NCI-H748 treated with DMSO at 0.1 percent for 48 hours (cell line): ENCODE results near the gene CCDC73.
A peak's percentile ranks its signal among the peaks of the same experiment; 100 is the strongest.
"Not testable (repeated sequence)": the region's sequence is repeated elsewhere in the genome, so short reads cannot be mapped to it uniquely, and the experiment has no call there.

Source experiments
- DNase-seq: peaks from one replicate; lab custom pipeline; 2025; lab: John Stamatoyannopoulos, UW

Gene CCDC73

DNA sequence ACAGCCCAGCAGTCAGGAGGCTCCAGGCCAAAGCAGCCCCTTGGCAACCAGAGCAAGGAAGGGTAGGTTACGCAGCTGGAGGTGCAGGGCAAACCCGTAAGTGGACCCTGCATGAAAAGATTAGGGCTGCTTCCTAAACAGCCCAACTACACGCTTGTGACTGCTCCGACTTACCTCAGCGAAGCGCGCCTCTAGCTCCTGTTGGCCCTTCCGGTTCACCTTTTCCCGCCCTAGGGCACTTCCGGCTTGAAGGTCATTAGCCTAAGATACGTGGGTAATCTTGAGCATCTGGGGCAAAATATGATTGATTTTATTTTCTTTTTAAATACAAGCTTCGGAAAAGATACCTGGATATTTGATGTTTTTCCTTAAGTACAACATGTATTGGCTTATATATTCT lies at the start of gene CCDC73:
Gene CCDC73 (minus strand): TSS at position 224 of the 400 bp plus-strand sequence. CDS start 34,419 bp downstream, outside the sequence.
- no peak for DNase-seq

DNA sequence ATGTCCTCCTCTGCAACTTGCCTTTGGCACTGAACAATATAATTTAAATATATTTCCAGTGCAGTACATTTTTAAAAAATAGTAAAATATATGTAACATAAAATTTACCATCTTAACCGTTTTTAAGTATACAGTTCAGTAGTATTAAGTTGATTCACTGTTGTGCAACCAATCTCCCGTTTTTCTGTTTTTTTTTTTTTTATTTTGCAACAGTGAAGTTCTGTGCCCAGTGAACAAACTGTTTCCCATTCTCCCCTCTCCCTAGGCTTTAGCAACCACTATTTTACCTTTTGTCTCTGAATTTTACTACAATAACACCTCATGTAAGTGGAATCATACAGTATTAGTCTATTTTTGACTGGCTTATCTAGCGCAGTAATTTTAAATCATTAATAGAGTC lies 49.1 kb upstream of the CCDC73 start:
- no peak for DNase-seq

DNA sequence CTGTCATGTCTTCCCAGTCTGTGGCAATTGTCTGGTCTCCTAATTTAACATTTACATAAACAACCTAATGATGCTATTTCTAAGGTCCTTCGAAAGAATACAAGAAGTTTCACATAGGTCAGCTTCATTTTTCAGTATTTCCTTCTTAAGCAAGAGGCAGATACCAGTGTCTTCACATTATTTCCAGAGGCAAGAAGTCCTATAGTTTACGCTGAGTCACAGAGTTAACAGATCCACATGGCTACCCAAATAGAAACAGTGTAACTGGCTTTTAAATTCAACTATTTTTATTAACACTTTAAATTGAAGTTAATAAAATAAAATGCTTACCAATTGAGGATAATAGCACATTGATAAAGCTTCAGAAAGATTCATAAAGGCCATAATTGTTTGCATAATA lies 46.1 kb upstream of the CCDC73 start:
- DNase-seq: no peak

DNA sequence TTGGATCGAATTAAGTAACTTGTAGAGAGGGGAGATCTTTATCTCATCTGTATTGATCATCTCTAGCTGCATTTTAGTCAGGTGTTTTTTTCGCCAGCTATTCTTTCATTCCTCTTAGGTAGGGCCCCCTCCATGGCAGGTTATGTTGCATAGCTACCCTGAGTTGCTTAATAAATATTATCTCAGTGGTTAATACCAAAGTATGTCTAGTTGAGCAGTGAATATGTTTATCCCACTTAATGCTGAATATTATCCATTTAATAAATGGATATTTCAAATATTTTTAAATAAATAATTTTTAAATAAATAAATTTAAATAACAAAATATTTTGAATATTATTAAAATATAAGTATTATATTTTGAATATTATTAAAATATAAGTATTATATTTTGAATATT lies 44.8 kb upstream of the CCDC73 start:
- no peak for DNase-seq

DNA sequence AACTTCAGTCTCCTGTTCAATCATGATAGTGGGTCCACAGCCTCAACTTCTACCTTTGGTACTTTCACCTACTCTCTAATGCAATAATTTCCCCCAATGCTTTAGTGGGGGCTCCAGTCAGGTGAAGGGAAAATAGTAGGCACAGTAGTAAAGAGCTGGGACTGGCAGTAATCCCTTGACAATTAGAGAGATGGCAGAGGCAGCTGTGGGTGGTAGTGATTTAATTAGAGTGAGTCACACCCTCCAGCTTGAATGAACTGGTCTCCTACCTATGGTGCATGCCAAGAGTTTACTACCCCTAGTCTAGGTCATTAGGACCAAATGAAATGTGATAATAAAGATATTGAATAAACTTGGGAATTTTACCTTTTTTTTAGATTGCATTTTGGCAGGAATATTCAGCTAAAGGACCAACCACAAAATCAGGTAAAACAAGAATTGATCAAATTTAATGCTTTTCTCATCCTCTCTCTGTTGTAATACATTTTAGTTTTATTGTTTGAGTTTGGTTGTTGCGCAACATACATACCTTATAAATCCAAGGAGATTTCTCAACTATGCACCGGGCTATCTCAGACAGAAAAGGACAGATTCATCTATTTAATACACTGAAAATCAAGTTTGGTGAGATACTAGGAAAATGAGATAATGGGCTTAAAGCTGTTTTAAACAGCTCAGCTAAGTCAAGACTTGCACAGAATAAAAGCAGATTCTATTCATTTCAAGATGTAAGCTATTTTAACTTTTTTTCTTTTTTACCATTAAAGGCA lies 44.2 kb upstream of the CCDC73 start:
- no peak for DNase-seq

DNA sequence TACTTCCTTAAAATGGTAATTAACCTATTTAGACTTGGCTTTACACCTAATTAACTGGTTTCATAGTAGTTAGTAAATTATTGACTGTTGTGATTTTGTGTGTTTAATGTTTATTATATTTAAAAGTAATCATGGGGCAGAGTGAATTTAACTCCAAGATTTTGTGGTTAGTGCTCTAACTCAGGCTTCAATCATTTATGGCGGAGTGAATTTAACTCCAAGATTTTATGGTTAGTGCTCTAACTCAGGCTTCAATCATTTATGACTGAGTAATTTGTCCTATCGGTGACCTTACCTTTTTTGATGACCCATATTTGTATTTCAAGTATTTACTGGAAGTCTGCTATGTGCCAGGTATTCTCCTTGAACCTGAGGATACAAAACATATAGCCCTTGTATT lies 42.5 kb upstream of the CCDC73 start:
- DNase-seq: no peak

DNA sequence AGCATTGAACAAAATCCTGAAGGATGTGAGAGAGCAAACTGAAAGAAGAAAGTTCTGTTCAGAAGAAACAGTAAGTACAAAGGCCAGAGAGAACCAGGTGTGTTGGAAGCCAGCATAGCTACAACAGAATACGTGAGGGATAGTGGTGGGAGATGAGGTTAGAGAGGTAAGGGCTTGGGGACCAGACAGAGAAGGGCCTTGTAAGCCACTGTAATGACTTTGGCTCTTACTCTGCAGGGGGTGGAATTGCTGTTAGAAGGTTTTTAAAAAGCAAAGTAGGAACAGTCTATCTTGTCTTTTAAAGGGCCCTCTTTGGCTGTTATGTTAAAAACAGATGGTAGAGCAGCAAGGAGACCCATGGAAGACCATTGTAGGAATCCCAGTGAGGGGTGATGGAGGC lies 39.5 kb upstream of the CCDC73 start:
- no peak for DNase-seq

DNA sequence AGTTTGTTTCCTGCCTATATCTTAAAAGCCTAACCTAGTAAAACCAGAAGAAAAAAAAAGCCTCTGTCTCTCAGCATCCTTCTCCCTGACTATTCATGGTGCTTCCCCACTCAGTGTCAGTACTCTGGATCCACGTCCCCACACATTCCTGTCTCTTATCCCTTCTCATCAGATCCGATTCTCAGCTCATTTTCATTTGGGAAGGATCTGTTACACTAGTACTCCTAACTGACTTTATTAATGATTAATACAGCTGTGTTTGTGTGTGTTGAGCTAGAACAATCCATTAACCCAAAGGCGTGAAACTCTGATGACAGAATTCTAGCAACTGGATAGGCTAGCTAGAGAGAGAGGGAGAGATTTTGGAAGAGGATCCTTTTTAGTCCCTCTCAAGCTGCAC lies 36.8 kb upstream of the CCDC73 start:
- no peak for DNase-seq

DNA sequence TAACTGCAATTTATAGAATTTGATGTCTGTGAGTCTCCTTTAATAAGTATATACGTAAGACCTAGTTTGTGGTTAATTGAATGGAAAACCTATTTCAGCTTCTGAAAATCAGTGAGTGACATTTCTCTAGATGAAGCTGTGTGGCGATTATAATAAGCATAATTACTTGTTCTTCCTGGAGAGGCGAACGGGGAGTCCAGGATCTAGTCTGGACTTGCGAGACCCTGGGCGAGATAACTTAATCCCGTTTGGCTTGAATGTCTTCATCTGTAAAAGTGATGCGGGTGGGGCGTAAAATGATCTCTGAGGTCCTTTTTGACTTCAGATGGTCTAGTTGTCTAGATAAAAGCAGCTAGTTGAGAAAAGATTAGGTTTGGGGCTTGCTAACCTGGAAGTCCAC lies 36.3 kb upstream of the CCDC73 start:
- DNase-seq: no peak

DNA sequence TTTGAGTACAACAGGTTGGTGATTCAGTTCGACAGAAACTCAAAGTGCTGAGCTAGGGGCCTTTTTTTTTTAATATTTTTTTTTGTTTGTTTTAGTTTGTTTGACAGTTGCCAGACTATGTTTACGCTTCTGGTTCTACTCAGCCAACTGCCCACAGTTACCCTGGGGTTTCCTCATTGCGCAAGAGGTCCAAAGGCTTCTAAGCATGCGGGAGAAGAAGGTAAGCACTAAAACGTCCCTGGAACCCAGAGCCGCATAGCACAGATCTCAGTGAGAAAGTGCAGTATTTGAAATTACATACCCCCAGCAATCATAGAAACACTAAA lies 35.9 kb upstream of the CCDC73 start:
- no peak for DNase-seq

DNA sequence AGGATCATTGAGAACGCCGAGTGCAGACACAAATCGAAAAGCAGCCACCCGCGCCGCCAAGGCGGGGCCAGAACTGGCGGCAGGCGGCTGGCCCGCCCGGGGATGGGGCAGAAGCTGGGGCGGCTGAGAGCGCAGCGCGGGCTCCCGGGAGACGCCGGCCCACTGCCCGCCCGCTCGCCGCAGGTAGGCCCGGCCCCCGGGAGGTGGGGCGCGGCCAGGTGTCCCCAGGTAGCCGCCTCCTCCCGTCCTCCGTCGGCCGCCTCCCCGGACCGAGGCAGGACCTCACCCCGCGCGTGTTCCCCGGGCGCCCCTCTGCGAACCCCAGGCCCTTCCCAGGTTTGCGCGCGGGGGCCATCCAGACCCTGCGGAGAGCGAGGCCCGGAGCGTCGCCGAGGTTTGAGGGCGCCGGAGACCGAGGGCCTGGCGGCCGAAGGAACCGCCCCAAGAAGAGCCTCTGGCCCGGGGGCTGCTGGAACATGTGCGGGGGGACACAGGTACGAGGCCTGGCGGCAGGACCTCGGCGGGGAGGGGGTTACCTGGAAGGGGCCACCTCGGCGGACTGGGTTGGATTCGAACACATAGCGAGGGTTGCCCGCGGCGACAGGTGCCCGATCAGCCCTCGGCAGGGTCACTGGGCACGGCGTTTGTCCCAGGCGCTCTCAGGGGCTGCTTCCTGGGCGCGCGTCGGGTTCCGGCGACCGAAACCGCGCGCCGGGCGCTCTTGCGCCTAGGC lies 35.4 kb upstream of the CCDC73 start, which contains the start of gene PRRG4:
Gene PRRG4 (plus strand): TSS at position 248 of the 733 bp plus-strand sequence. CDS start 603 bp downstream, outside the sequence.
- no peak for DNase-seq

DNA sequence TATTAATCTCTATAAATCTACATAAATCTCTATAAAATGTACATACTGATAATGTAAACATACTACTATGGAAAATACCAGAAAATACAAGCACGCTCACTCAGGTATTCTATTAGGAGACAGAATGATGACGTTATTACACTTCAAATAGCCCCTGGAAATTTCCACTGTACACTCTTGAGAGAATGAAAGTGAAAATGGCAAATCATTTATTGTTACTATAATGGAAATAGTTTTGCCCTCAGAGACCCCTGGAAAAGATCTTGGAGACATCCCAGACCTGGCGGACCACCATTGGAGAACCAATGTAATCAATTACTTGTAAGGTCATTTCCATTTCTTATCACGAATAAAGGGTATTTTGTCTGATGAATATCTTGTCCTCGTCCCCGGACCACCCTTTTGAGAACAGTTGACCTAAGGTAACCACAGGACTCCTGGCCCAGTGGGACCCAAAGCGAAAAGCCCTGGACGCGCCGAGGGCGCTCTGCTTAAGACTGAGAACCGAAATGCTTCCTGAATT lies 34.8 kb upstream of the CCDC73 start:
- DNase-seq: no peak

DNA sequence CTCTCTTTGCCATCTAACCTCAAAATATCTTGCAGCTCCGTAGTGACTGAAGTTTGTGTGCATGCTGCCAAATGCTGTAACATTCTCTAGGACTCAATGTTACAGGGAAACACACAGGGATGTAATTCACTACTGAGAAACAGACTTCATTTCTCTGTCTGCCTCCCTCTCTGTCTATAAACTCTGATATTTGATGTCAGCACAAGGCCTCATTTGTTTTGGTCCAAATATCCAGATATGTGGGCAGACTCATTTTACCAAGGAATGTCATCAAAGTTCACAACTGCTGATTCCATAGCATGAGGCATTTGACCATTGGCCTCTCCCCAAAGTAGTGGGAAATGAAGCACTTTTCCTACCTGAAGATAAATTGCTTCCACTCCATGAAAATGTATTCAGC lies 32.8 kb upstream of the CCDC73 start:
- DNase-seq: no peak

DNA sequence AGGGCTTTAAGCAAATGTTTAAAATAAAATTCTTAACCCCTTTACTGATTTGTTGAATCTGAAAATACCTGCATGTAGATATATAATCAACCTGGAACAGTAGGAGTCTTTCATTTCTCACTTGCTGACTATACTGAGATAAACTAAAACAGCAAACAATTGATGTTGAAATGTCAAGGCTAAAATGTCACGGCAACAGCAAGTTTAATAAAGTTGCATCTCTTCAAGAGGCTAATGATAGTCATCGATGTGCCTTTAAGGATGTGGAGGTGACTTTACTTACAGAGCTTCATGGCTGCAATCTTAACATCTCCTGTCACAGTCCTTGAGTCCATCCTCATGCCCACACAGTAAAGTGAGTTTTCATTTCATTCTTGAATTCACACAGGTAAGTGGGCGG lies 31.7 kb upstream of the CCDC73 start:
- DNase-seq: no peak

DNA sequence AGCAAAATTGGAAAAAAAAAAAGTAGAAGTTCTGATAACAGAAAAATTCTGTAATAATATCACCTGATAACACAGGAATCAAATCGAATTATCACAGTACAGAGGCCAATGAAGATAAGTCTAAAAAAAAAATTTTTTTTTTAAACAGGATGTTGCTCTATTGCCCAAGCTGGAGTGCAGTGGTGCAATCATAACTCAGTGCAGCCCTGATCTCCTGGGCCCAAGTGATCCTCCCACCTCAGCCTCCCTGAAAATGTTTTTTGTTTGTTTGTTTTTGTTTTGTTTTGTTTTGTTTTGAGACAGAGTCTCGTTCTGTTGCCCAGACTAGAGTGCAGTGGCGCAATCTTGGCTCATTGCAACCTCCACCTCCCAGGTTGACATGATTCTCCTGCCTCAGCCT lies 29.2 kb upstream of the CCDC73 start:
- not testable (repeated sequence) for DNase-seq

DNA sequence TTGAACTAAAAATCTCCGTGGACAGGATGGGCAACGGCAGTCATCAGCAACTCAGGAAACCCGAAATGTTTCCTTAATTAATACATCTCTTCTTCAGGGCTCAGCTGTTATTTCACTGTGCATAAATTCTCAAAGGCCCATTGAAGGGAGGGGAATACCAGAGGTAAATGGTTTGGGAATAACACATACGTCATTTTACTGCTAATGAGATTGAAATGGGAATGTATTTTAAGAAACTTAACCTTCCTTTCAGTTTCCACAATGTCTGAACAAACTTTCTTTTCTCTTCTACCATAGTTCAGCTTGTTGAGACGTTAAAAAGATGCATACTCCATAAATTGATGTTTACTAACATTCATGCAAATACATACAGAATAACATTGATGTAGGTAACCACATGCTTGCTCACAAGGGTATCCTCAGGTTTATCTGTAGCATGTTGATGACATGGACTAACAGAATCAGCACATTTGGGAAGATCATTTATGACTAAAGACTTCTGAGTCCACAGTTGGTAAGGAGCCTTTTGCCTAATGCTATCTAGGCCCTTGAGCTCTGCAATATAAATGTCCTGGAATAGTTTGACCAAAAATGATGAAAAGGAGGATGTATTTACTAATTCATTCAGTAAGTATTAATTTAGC lies 27.6 kb upstream of the CCDC73 start:
- DNase-seq: no peak

DNA sequence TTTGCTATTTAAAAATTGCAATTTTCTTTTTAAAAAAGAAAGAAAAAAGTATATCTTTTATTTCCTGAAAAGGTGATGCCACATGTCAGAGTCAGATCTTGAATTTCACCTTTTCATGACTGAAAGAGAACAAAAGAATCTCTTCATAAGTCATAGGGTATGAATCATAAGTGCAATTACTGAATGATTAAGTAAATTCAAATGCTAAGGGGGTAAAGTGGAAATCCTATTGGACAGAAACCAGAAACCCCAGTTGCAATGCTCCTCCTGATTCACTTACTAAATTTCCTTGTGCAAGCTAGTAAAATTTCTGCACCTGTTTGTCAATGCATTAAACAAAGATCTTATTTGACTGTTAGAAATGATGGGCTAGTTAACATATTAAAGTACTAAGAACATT lies 27.1 kb upstream of the CCDC73 start:
- DNase-seq: no peak

DNA sequence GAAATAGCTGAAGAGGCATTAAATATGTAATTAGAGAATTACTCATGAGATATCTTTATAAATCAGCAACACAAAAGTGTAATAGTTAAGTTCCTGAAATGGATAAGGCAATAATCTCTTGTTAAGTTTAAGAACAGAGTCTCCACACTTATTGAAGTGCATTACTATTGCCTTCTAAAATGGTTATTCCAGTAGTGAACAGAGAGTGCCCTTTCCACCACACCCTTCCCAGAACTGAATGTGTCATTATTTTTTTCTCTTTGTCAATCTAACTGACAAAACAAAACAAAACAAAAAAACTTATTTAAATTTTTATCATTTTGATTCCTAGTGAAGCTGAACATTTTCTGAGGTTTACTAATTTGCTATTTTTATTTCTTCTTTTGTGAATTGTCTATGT lies 26.0 kb upstream of the CCDC73 start:
- DNase-seq: no peak

DNA sequence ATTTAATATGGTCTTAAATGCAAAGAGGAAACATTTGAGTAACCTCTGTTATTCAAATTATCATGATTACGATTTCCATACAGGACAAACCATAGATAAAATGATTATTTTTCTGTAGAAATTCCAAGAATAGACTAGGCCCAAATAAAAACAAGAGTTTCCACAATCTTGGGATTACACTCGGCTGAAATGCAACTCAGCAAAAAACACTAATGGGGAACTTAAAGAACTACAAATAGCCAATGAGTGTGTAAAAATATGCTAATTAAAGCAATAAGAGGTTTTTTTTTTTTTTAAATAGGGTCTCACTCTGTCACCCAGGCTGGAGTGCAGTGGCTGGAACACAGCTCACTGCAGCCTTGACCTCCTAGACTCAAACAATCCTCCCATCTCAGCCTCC lies 24.7 kb upstream of the CCDC73 start:
- no peak for DNase-seq

DNA sequence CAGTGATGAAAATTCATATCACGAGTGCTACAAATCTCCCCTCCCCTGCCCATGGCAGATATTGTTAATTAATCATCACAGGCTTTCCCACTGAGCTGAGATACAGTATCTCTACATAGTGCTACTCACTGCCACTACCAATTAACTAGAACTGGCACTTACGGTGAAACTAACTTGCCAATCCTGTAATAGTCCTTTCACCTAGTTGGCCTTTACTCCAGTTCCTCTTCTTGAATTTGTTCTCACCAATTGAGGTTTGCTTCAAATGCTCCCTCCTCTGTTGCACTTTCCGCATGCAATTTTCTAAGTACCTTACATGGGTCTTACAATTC lies 23.4 kb upstream of the CCDC73 start:
- no peak for DNase-seq

DNA sequence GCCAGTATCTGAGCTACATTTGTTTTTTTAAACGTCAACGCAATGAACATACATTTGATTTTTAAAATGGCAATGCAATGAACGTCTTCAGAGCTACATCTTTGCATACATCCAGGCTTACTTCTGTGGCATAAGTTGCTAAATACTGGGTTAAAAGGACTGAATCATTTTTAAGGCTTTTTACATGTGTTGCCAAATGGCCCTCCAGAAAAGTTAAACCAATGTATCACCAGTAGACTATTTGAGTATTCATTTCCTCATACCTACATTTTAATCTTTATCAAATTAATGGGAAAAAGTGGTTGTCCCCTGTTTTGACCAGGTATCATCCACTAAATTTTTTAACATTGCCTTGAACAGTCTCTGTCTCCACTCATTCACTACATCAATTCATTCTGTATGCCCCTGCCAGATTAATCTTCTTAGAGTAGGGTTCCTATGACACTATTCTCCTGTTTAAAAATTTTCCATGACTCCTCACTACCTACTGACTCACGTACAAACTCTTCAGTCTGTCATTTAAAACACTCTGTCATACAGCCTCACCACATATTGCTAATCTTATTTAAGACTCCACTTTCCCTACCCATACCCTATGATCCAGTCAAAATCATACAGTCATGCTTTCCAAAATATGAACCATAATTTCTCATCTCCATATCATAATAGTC lies 22.9 kb upstream of the CCDC73 start:
- DNase-seq: no peak

DNA sequence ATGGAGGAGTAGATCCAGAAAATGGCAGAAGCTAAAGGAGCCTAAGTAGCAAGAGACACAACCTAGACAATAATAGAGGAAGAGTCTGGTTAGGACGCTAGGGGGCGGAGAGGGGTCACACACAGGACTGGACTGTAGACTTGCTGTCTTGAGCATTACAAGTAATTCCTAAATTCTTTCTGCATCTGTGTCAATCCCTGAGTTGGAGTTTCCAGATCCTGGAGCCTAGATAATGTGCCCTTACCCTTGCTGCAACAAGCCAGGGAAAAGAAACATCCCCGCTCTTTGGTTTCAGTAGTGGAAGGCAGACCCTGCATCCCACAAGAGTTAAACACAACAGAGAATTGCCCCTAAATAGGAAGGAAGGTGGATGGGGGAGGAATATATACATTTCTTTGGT lies 14.9 kb upstream of the CCDC73 start:
- DNase-seq: peak; percentile 77

DNA sequence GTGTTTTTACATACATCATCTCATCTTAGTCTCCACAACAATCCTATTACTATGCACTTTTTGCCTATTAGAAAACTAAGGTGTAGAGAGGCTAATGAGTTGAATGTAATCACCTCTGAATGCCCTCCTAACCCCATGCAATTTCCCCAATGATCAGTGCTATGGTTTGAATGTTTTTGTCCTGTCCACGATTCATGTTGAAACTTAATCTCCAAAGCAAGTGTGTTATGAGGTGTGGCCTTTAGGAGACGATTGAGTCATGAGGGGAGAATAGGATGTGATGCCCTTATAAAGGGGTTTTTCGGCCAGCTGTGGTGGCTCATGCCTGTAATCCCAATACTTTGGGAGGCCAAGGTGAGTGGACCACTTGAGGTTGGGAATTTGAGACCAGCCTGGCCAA lies 2.0 kb upstream of the CCDC73 start:
- DNase-seq: no peak
